Measurements from ENCODE around the gene RNASE12.
A peak's percentile ranks its signal among the peaks of the same experiment; 100 is the strongest.
"Not testable (repeated sequence)": the region's sequence is repeated elsewhere in the genome, so short reads cannot be mapped to it uniquely, and the experiment has no call there.

RNASE12 gene

GRCh38 chr14:20597108-20597507 is 5.9 kb upstream of the RNASE12 start:
- DNase-seq (ENCODE audit: low read depth) = no peak
- no peak overlapping the region for H3K4me3 ChIP-seq (ENCODE audit: low read length)
- no peak for TF ChIP-seq CTCF (IDR thresholded peaks at IDR 0.05; ENCODE audit: insufficient read depth, low read depth, low read length, missing control alignments)

GRCh38 chr14:20595726-20596125 is 4.5 kb upstream of the RNASE12 start:
- H3K4me3 ChIP-seq (ENCODE audit: low read length); DNase-seq (ENCODE audit: low read depth): not testable (repeated sequence)

- no peak for DNase-seq (ENCODE audit: low read depth)
- TF ChIP-seq CTCF (IDR thresholded peaks at IDR 0.05; ENCODE audit: insufficient read depth, low read depth, low read length, missing control alignments) = no peak
- H3K4me3 ChIP-seq (ENCODE audit: low read length) = no peak overlapping the region
Measured at GRCh38 chr14:20592574-20592973, 1.4 kb upstream of the RNASE12 start.

- H3K4me3 ChIP-seq (ENCODE audit: low read length) = no peak within 1 kb of the TSS
- DNase-seq (ENCODE audit: low read depth) = no peak
- TF ChIP-seq CTCF (IDR thresholded peaks at IDR 0.05; ENCODE audit: insufficient read depth, low read depth, low read length, missing control alignments) = no peak
Measured at GRCh38 chr14:20587489-20588154, 3.6 kb downstream of the RNASE12 start, which contains the start of gene RNASE11. Gene RNASE11 (minus strand): TSS chr14:20588001.

GRCh38 chr14:20583908-20584307 is 7.3 kb downstream of the RNASE12 start:
- no peak overlapping the region for H3K4me3 ChIP-seq (ENCODE audit: low read length)
- peak; percentile 20 for DNase-seq (ENCODE audit: low read depth)
- no peak for TF ChIP-seq CTCF (IDR thresholded peaks at IDR 0.05; ENCODE audit: insufficient read depth, low read depth, low read length, missing control alignments)

- H3K4me3 ChIP-seq (ENCODE audit: low read length) = no peak overlapping the region
- no peak for DNase-seq (ENCODE audit: low read depth)
- TF ChIP-seq CTCF (IDR thresholded peaks at IDR 0.05; ENCODE audit: insufficient read depth, low read depth, low read length, missing control alignments) = no peak
Measured at GRCh38 chr14:20583142-20583541, 8.0 kb downstream of the RNASE12 start.

- DNase-seq (ENCODE audit: low read depth) = no peak
- H3K4me3 ChIP-seq (ENCODE audit: low read length) = no peak overlapping the region
- no peak for TF ChIP-seq CTCF (IDR thresholded peaks at IDR 0.05; ENCODE audit: insufficient read depth, low read depth, low read length, missing control alignments)
Measured at GRCh38 chr14:20580242-20580641, 10.9 kb downstream of the RNASE12 start.

All from epithelial cell of esophagus (primary cell).